ENCODE data around the gene LRP5. TPM values are rescaled to one million over a fixed set of nuclear protein-coding genes. Genes with fewer than 3 reads are reported as not detected.

Gene LRP5
- total and polyA plus RNA-seq, 7 donors: 18.0 to 63.1 (median 28.9) TPM

DNA sequence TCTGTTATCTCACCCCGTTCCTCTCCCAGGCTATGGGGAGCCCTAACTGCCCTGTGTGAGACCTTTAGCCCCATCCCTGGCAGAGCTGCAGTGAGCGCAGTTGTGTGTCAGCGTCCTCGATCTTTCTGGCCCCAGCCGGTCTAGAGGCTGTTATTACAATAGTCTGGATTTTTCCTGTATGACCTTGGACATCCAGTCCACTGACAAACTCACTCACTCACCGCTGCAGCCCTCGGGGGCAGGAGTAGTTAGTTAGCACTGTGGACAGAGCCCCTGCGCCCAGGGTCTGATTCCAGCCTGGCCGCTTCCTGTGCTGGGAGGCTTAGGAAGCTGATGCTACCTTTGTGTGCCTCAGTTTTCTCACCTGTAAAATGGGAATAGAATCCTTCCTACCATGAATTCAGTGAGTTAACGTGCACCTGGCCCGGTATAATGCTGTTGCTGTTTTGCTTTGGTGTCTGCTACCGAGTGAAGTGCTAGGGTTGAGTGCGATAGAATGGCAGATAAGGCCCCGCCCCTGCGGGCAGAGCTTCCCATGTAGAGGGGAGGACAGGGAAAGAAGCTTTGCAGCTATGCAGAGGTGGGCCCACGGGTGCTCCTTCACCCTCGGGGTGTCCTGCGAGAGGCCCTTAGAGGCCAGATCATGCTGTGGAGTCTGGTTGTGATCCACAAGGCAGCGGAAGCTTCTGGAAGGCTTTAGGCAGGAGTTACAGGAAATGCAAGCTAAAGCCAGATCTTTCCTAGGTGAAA is 3.0 kb downstream of the LRP5 start:
- peak overlapping the region; percentile 78 to 92 (median 88) for H3K27ac ChIP-seq
- H3K36me3 ChIP-seq: no peaks in the 10 kb centered on the region
- DNase-seq: no peak
- no peaks in the 10 kb centered on the region for H3K27me3 ChIP-seq
- 27 to 64% methylated on average over 19 of the region's 19 CpGs for WGBS, 2 donors
- intact Hi-C loops (cut with DNase I): loop anchor here (2.0 kb wide), 1 partner anchor 39 kb away; no protein-coding TSS in a partner anchor
- no peaks in the 10 kb centered on the region for H3K9me3 ChIP-seq
- peaks cover 0 to 51% (median 47%) of the 10 kb centered on the region in 4 donors for H3K4me1 ChIP-seq
- peak in 1 of 4 donors; percentile 3 for TF ChIP-seq POLR2AphosphoS5 (IDR thresholded peaks at IDR 0.05)
- TF ChIP-seq POLR2A (IDR thresholded peaks at IDR 0.05): no peak
- peak overlapping the region in 3 of 4 donors; percentile 0 to 82 (median 72) for H3K4me3 ChIP-seq

- Histone ChIP-seq H3K27me3 (no peaks in the 10 kb centered on the region), H3K4me1 (peaks cover 0 to 59% (median 58%) of the 10 kb centered on the region in 4 donors), H3K9me3 (no peaks in the 10 kb centered on the region), H3K36me3 (no peaks in the 10 kb centered on the region), H3K4me3 (no peak overlapping the region), H3K27ac (peak overlapping the region; percentile 78 to 92 (median 88))
- intact Hi-C loops (cut with DNase I): no loop called here
- TF ChIP-seq EP300 (IDR thresholded peaks at IDR 0.05) (no peak), POLR2AphosphoS5 (IDR thresholded peaks at IDR 0.05) (no peak), CTCF (IDR thresholded peaks at IDR 0.05) (no peak), POLR2A (IDR thresholded peaks at IDR 0.05) (no peak)
- 60 to 79% methylated on average over 15 of the region's 15 CpGs for WGBS, 2 donors
- DNase-seq: no peak
These were observed 4.9 kb downstream of the LRP5 start for GRCh38 chr11:68317147-68317785.

- peak overlapping the region in 3 of 4 donors; percentile 41 to 57 (median 50) for H3K27ac ChIP-seq
- peaks cover 0 to 68% (median 67%) of the 10 kb centered on the region in 4 donors for H3K4me1 ChIP-seq
- WGBS, 2 donors: 51 to 82% methylated on average over 16 of the region's 16 CpGs
- H3K36me3 ChIP-seq: no peaks in the 10 kb centered on the region
- DNase-seq: no peak
- H3K9me3 ChIP-seq: no peaks in the 10 kb centered on the region
- no peak overlapping the region for H3K4me3 ChIP-seq
- intact Hi-C loops (cut with DNase I): no loop called here
- H3K27me3 ChIP-seq: no peaks in the 10 kb centered on the region
- TF ChIP-seq POLR2A (IDR thresholded peaks at IDR 0.05) (no peak), EP300 (IDR thresholded peaks at IDR 0.05) (no peak)
These were observed 9.1 kb downstream of the LRP5 start for GRCh38 chr11:68321293-68322051.

DNA sequence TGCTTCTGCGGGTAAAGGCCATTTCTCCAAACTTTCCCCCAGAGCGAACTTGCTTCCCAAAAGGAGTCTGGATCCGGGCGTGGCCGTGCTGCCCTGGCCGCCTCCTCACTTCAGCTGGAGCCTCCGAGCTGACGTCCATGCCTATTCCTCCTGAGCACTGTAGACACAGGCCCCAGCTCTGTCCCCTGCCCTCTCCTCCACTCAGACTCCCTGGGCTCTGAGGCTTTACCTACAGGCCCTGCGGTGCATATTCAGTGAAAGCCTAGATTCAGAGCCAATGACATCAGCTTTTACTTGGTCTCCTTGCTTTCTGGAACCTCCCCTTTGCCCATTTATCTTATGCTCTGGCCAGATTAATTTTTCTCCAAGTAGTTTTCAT is 9.7 kb downstream of the LRP5 start:
- DNase-seq: no peak
- Histone ChIP-seq H3K27me3 (no peaks in the 10 kb centered on the region), H3K27ac (peak overlapping the region in 3 of 4 donors; percentile 41 to 57 (median 50)), H3K4me3 (no peak overlapping the region), H3K36me3 (no peaks in the 10 kb centered on the region), H3K9me3 (no peaks in the 10 kb centered on the region), H3K4me1 (peaks cover 0 to 68% (median 67%) of the 10 kb centered on the region in 4 donors)
- WGBS, 2 donors: 65 to 86% methylated on average over 9 of the region's 9 CpGs
- intact Hi-C loops (cut with DNase I): no loop called here
- TF ChIP-seq POLR2A (IDR thresholded peaks at IDR 0.05): no peak
- TF ChIP-seq POLR2AphosphoS5 (IDR thresholded peaks at IDR 0.05): no peak
- TF ChIP-seq EP300 (IDR thresholded peaks at IDR 0.05): no peak
- TF ChIP-seq CTCF (IDR thresholded peaks at IDR 0.05): no peak

- no peaks in the 10 kb centered on the region for H3K9me3 ChIP-seq
- WGBS, 2 donors: 93 to 95% methylated on average over 9 of the region's 9 CpGs
- no peak for DNase-seq
- intact Hi-C loops (cut with DNase I): no loop called here
- H3K4me1 ChIP-seq: peaks cover 0 to 82% (median 81%) of the 10 kb centered on the region in 4 donors
- H3K4me3 ChIP-seq: no peak overlapping the region
- H3K27me3 ChIP-seq: no peaks in the 10 kb centered on the region
- no peak for TF ChIP-seq POLR2AphosphoS5 (IDR thresholded peaks at IDR 0.05)
- no peak for TF ChIP-seq POLR2A (IDR thresholded peaks at IDR 0.05)
- TF ChIP-seq EP300 (IDR thresholded peaks at IDR 0.05): no peak
- no peak for TF ChIP-seq CTCF (IDR thresholded peaks at IDR 0.05)
- H3K36me3 ChIP-seq: no peaks in the 10 kb centered on the region
- no peak overlapping the region for H3K27ac ChIP-seq
These were observed 11.8 kb downstream of the LRP5 start for GRCh38 chr11:68324241-68324640.
